Nephron (organoid): ENCODE data around the gene CLEC6A.

Experiments used
- H3K27ac Mint-ChIP-seq, 3 experiments: 2 replicates each; pipeline ENCODE4 v1.8.0; 2020; ENCODE audit warnings: mixed read lengths in 3 of 3, mild to moderate bottlenecking in 2 of 3, moderate library complexity in 1 of 3
- H3K27me3 Mint-ChIP-seq: 2 replicates; pipeline ENCODE4 v1.8.0; 2021; ENCODE audit warnings: low read depth, mild to moderate bottlenecking, moderate library complexity, mixed read lengths
- H3K36me3 Mint-ChIP-seq: 2 replicates; pipeline ENCODE4 v1.8.0; 2020; ENCODE audit warnings: low read depth, mixed read lengths
- H3K4me1 Mint-ChIP-seq: 2 replicates; pipeline ENCODE4 v1.8.0; 2020; ENCODE audit warnings: mixed read lengths
- H3K4me3 Mint-ChIP-seq, 3 experiments: 2 replicates each; pipeline ENCODE4 v1.8.0; 2020; ENCODE audit warnings: mild to moderate bottlenecking in 3 of 3, mixed read lengths in 3 of 3, moderate library complexity in 2 of 3
- H3K9me3 Mint-ChIP-seq: 2 replicates; pipeline ENCODE4 v1.8.0; 2020; ENCODE audit warnings: mixed read lengths
- CTCF ChIP-seq, 3 experiments: fragments of 200-600 bp; sonication (generic); IDR thresholded peaks; one replicate each; pipeline ENCODE4 v1.5.0; 2021; ENCODE audit warnings: antibody characterized with exemption in 3 of 3; ENCODE audit not compliant: unreplicated experiment in 3 of 3

The CLEC6A gene

DNA sequence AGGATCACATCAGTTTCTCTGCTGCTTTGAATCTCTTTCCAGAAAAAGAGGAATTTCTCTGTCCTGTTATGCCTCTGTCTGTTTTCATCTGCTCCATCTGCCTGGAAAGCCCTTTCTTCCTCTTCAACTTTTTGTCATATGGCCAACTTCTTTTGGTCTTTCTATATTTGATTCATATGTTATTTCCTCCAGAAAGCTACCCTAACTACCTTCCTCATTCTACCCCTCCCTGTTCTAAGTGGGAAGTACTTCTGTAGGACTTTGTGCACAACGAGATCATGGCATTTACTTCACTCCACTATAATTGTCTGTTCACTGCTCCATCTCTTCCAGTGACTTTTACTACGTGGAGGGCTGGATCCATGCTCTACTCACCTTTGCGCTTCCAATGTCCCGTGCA is 63.4 kb downstream of the CLEC6A start:
- Mint-ChIP-seq H3K9me3 (peaks cover 8% of the 10 kb centered on the region), H3K27me3 (no peaks in the 10 kb centered on the region), H3K4me3 (no peak overlapping the region), H3K27ac (no peak overlapping the region), H3K4me1 (no peaks in the 10 kb centered on the region), H3K36me3 (no peaks in the 10 kb centered on the region)
- no peak for TF ChIP-seq CTCF (IDR thresholded peaks at IDR 0.05; ENCODE audit: unreplicated experiment in 3 of 3)

- no peak for TF ChIP-seq CTCF (IDR thresholded peaks at IDR 0.05; ENCODE audit: unreplicated experiment in 3 of 3)
- H3K27me3 Mint-ChIP-seq: no peaks in the 10 kb centered on the region
- no peak overlapping the region for H3K4me3 Mint-ChIP-seq
- no peak overlapping the region for H3K27ac Mint-ChIP-seq
- H3K4me1 Mint-ChIP-seq: no peaks in the 10 kb centered on the region
- peaks cover 30% of the 10 kb centered on the region for H3K9me3 Mint-ChIP-seq
- no peaks in the 10 kb centered on the region for H3K36me3 Mint-ChIP-seq
These were observed 71.7 kb downstream of the CLEC6A start for GRCh38 chr12:8527250-8528130.
